ENCODE results near the gene OR6C4.
"Not testable (repeated sequence)": the region's sequence is repeated elsewhere in the genome, so short reads cannot be mapped to it uniquely, and the experiment has no call there.

OR6C4 gene

GRCh38 chr12:55582066-55582465 lies 32.7 kb downstream of the OR6C4 start:
- H3K4me3 ChIP-seq (ENCODE audit: low read depth in 1 of 5, low read length in 5 of 5): no peak overlapping the region
- H3K27me3 ChIP-seq (ENCODE audit: control insufficient read depth in 5 of 5, insufficient read depth in 4 of 5, low read length in 5 of 5): no peaks in the 10 kb centered on the region
- H3K27ac ChIP-seq (ENCODE audit: low read depth, low read length): no peak overlapping the region
- no peaks in the 10 kb centered on the region for H3K36me3 ChIP-seq (ENCODE audit: control insufficient read depth in 5 of 5, insufficient read depth in 5 of 5, low read length in 5 of 5)
- H3K9me3 ChIP-seq (ENCODE audit: control insufficient read depth in 5 of 5, low read length in 5 of 5): peaks cover 0 to 17% (median 0%) of the 10 kb centered on the region in 5 donors
- H3K9ac ChIP-seq (ENCODE audit: low read length in 5 of 5): no peak overlapping the region
- no peaks in the 10 kb centered on the region for H3K4me1 ChIP-seq (ENCODE audit: control insufficient read depth in 5 of 5, insufficient read depth in 5 of 5, low read length in 5 of 5)

GRCh38 chr12:55585817-55586216 lies 36.4 kb downstream of the OR6C4 start:
- H3K36me3 ChIP-seq (ENCODE audit: control insufficient read depth in 5 of 5, insufficient read depth in 5 of 5, low read length in 5 of 5): no peaks in the 10 kb centered on the region
- no peaks in the 10 kb centered on the region for H3K27me3 ChIP-seq (ENCODE audit: control insufficient read depth in 5 of 5, insufficient read depth in 4 of 5, low read length in 5 of 5)
- H3K4me1 ChIP-seq (ENCODE audit: control insufficient read depth in 5 of 5, insufficient read depth in 5 of 5, low read length in 5 of 5): no peaks in the 10 kb centered on the region
- H3K9me3 ChIP-seq (ENCODE audit: control insufficient read depth in 5 of 5, low read length in 5 of 5): peaks cover 0 to 10% (median 0%) of the 10 kb centered on the region in 5 donors
- H3K4me3 ChIP-seq (ENCODE audit: low read depth in 1 of 5, low read length in 5 of 5): no peak overlapping the region
- no peak overlapping the region for H3K27ac ChIP-seq (ENCODE audit: low read depth, low read length)
- no peak overlapping the region for H3K9ac ChIP-seq (ENCODE audit: low read length in 5 of 5)

GRCh38 chr12:55590152-55590551 lies 40.8 kb downstream of the OR6C4 start:
- H3K27ac ChIP-seq (ENCODE audit: low read depth, low read length); H3K36me3 ChIP-seq (ENCODE audit: control insufficient read depth in 5 of 5, insufficient read depth in 5 of 5, low read length in 5 of 5); H3K9me3 ChIP-seq (ENCODE audit: control insufficient read depth in 5 of 5, low read length in 5 of 5); H3K9ac ChIP-seq (ENCODE audit: low read length in 5 of 5); H3K4me3 ChIP-seq (ENCODE audit: low read depth in 1 of 5, low read length in 5 of 5); H3K27me3 ChIP-seq (ENCODE audit: control insufficient read depth in 5 of 5, insufficient read depth in 4 of 5, low read length in 5 of 5); H3K4me1 ChIP-seq (ENCODE audit: control insufficient read depth in 5 of 5, insufficient read depth in 5 of 5, low read length in 5 of 5): not testable (repeated sequence)

All from subcutaneous abdominal adipose tissue (tissue), 5 donors.